GM12875 (cell line): ENCODE data around the gene MRPS10.

Experiments
- H3K4me3 ChIP-seq: one replicate; pipeline ENCODE4 v1.5.1; 2011; ENCODE audit warnings: low read depth, low read length, control low read depth
- CTCF ChIP-seq: IDR thresholded peaks from 2 replicates; pipeline ENCODE4 v1.5.1; 2011; ENCODE audit warnings: low read depth, mild to moderate bottlenecking, control low read depth, inconsistent platforms, low read length, moderate library complexity, borderline replicate concordance; ENCODE audit not compliant: insufficient read depth

The MRPS10 gene

GRCh38 chr6:42217519-42218367 lies at the start of gene MRPS10:
TSS of gene MRPS10 (minus strand) at chr6:42217861. CDS start at chr6:42217849, 12 bp downstream.
- TF ChIP-seq CTCF, result no peak

GRCh38 chr6:42266538-42266937 lies 48.9 kb upstream of the MRPS10 start:
- TF ChIP-seq CTCF, result no peak
- no peak overlapping the region for H3K4me3 ChIP-seq

More at GRCh38 chr6:42217519-42218367, at the start of gene MRPS10:
- peak within 1 kb of the TSS; percentile 53 for H3K4me3 ChIP-seq

GRCh38 chr6:42264852-42265390 lies 47.3 kb upstream of the MRPS10 start:
- H3K4me3 ChIP-seq, result no peak overlapping the region
- TF ChIP-seq CTCF, result no peak

GRCh38 chr6:42264162-42264851 lies 46.6 kb upstream of the MRPS10 start:
- no peak for TF ChIP-seq CTCF
- no peak overlapping the region for H3K4me3 ChIP-seq

- no peak for TF ChIP-seq CTCF
Measured at GRCh38 chr6:42263165-42263728, 45.6 kb upstream of the MRPS10 start.

GRCh38 chr6:42260972-42261371 lies 43.3 kb upstream of the MRPS10 start:
- peak; percentile 45; the same call in 1 of the 2 replicates for TF ChIP-seq CTCF
- no peak overlapping the region for H3K4me3 ChIP-seq

More at GRCh38 chr6:42263165-42263728, 45.6 kb upstream of the MRPS10 start:
- H3K4me3 ChIP-seq, result no peak overlapping the region
